ENCODE results near the gene SLIT3.

Gene SLIT3

DNA sequence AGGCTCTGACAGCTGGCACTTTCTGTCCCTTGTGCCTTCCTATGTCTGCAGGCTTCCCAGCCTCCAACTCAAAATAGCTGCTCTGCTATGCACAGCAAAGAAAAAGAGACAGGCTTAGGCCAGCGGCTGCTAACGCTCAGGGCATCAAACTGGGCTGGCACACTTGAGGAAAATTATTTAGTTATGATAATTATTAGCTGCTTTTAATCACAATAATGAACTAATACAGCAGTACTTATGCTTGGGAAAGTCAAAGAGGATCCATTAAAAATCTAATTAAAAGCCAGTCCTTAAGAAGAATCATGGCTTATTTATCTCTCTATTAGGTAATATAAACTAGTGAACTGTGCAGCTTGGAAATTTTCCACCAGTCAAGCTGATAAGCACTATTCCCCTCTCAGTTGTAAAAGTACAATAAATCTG lies 233.2 kb downstream of the SLIT3 start:
- TF ChIP-seq SPI1 (IDR thresholded peaks at IDR 0.05; ENCODE audit: borderline replicate concordance, low read depth) (no peak), CTCF (IDR thresholded peaks at IDR 0.05; ENCODE audit: insufficient read depth, low read length) (no peak), REST (IDR thresholded peaks at IDR 0.05; ENCODE audit: insufficient replicate concordance, low read depth) (no peak), GABPA (IDR thresholded peaks at IDR 0.05; ENCODE audit: low read depth) (no peak), POLR2AphosphoS5 (IDR thresholded peaks at IDR 0.05; ENCODE audit: low read depth) (no peak)
- DNase-seq (ENCODE audit: low read depth in 1 of 2, low spot score in 1 of 2) = no peak
- Histone ChIP-seq H3K27me3 (ENCODE audit: insufficient read depth, poor library complexity, severe bottlenecking) (no peaks in the 10 kb centered on the region), H3K27ac (replicated peaks) (no peak overlapping the region), H3K4me3 (replicated peaks; ENCODE audit: insufficient read depth, low read length) (no peak overlapping the region)

GRCh38 chr5:169065400-169065799 lies 235.5 kb downstream of the SLIT3 start:
- Histone ChIP-seq H3K4me3 (replicated peaks; ENCODE audit: insufficient read depth, low read length) (no peak overlapping the region), H3K27me3 (ENCODE audit: insufficient read depth, poor library complexity, severe bottlenecking) (no peaks in the 10 kb centered on the region), H3K27ac (replicated peaks) (no peak overlapping the region)
- TF ChIP-seq GABPA (IDR thresholded peaks at IDR 0.05; ENCODE audit: low read depth) (no peak), REST (IDR thresholded peaks at IDR 0.05; ENCODE audit: insufficient replicate concordance, low read depth) (no peak), SPI1 (IDR thresholded peaks at IDR 0.05; ENCODE audit: borderline replicate concordance, low read depth) (no peak), CTCF (IDR thresholded peaks at IDR 0.05; ENCODE audit: insufficient read depth, low read length) (no peak), POLR2AphosphoS5 (IDR thresholded peaks at IDR 0.05; ENCODE audit: low read depth) (no peak)
- no peak for DNase-seq (ENCODE audit: low read depth in 1 of 2, low spot score in 1 of 2)

GRCh38 chr5:169064093-169064492 lies 236.8 kb downstream of the SLIT3 start:
- DNase-seq (ENCODE audit: low read depth in 1 of 2, low spot score in 1 of 2) = no peak
- no peaks in the 10 kb centered on the region for H3K27me3 ChIP-seq (ENCODE audit: insufficient read depth, poor library complexity, severe bottlenecking)

More at GRCh38 chr5:169064093-169064492, 236.8 kb downstream of the SLIT3 start:
- no peak overlapping the region for H3K4me3 ChIP-seq (replicated peaks; ENCODE audit: insufficient read depth, low read length)
- H3K27ac ChIP-seq (replicated peaks) = no peak overlapping the region
- TF ChIP-seq SPI1 (IDR thresholded peaks at IDR 0.05; ENCODE audit: borderline replicate concordance, low read depth) (no peak), CTCF (IDR thresholded peaks at IDR 0.05; ENCODE audit: insufficient read depth, low read length) (no peak), GABPA (IDR thresholded peaks at IDR 0.05; ENCODE audit: low read depth) (no peak), POLR2AphosphoS5 (IDR thresholded peaks at IDR 0.05; ENCODE audit: low read depth) (no peak)
